Smooth muscle cell (in vitro differentiated cells): ENCODE measurements around the gene ETV7. TPM values are rescaled to one million over a fixed set of nuclear protein-coding genes. Genes with fewer than 3 reads are reported as not detected.

Source experiments
- DNase-seq: peaks from one replicate; lab custom pipeline; 2025; ENCODE audit not compliant: unreplicated experiment; lab: John Stamatoyannopoulos, UW
- H2AFZ ChIP-seq: fragments of 200-600 bp; sonication (generic); 2 replicates; pipeline ENCODE4 v1.6.0; 2016; ENCODE audit warnings: antibody characterized with exemption, low read depth, mild to moderate bottlenecking
- H3F3A ChIP-seq: fragments of 200-600 bp; sonication (generic); 2 replicates; pipeline ENCODE4 v1.6.0; 2017; ENCODE audit warnings: antibody characterized with exemption, low read depth
- H3K27ac ChIP-seq: fragments of 200-600 bp; sonication (generic); 2 replicates; pipeline ENCODE4 v1.5.1; 2016; ENCODE audit warnings: low read depth, mild to moderate bottlenecking
- H3K27me3 ChIP-seq: fragments of 200-600 bp; sonication (generic); 2 replicates; pipeline ENCODE4 v1.6.1; 2016; ENCODE audit warnings: low read depth, mild to moderate bottlenecking
- H3K36me3 ChIP-seq: fragments of 200-600 bp; sonication (generic); 2 replicates; pipeline ENCODE4 v1.5.1; 2016; ENCODE audit warnings: low read depth
- H3K4me1 ChIP-seq: fragments of 200-600 bp; sonication (generic); 2 replicates; pipeline ENCODE4 v1.5.1; 2016; ENCODE audit warnings: low read depth
- H3K4me2 ChIP-seq: fragments of 200-600 bp; sonication (generic); 2 replicates; pipeline ENCODE4 v1.6.0; 2016; ENCODE audit warnings: mild to moderate bottlenecking
- H3K4me3 ChIP-seq: fragments of 200-600 bp; sonication (generic); 2 replicates; pipeline ENCODE4 v1.5.1; 2016; ENCODE audit warnings: mild to moderate bottlenecking
- H3K79me2 ChIP-seq: fragments of 200-600 bp; sonication (generic); 2 replicates; pipeline ENCODE4 v1.6.0; 2016; ENCODE audit warnings: low read depth, mild to moderate bottlenecking
- H3K9ac ChIP-seq: fragments of 200-600 bp; sonication (generic); 2 replicates; pipeline ENCODE4 v1.6.0; 2016; ENCODE audit warnings: low read depth
- H3K9me3 ChIP-seq: fragments of 200-600 bp; sonication (generic); replicated peaks from 2 replicates; pipeline ENCODE4 v1.5.1; 2016; ENCODE audit warnings: low read depth
- H4K20me1 ChIP-seq: fragments of 200-600 bp; sonication (generic); 2 replicates; pipeline ENCODE4 v1.6.0; 2016; ENCODE audit warnings: low read depth
- CTCF ChIP-seq: fragments of 200-600 bp; sonication (generic); IDR thresholded peaks from 2 replicates; pipeline ENCODE4 v1.5.1; 2017; ENCODE audit warnings: borderline replicate concordance, mild to moderate bottlenecking, antibody characterized with exemption; ENCODE audit not compliant: insufficient read depth, poor library complexity, severe bottlenecking
- WGBS: methylation state at CpG from one replicate; pipeline ENCODE4 v1.1.7; 2016; ENCODE audit warnings: low lambda C conversion rate; 5-methylcytosine and 5-hydroxymethylcytosine counted together
- polyA plus RNA-seq: library from polyadenylated mRNA; unstranded; fragments of >200 nt; fragmentation: Nextera tagmentation; extraction: Ambion mirVana; gene quantifications from 2 replicates; pipeline ENCODE4 v1.2.1, GENCODE V29; 2016
- total RNA-seq: library from RNA; depleted of rRNA; stranded (reverse); fragments of >200 nt; gene quantifications from 2 replicates; pipeline ENCODE4 v1.2.3, GENCODE V29; 2014

ETV7 gene
- total and polyA plus RNA-seq, 2 experiments from 2014 or later: 0.83 TPM; not detected in 1

- Histone ChIP-seq H3K27me3 (no peaks in the 10 kb centered on the region), H3K4me1 (no peaks in the 10 kb centered on the region), H3K4me2 (no peak overlapping the region), H2AFZ (no peak overlapping the region), H3K36me3 (no peaks in the 10 kb centered on the region), H3K4me3 (no peak overlapping the region), H3K79me2 (no peaks in the 10 kb centered on the region), H3F3A (no peaks in the 10 kb centered on the region), H4K20me1 (no peaks in the 10 kb centered on the region), H3K9me3 (no peaks in the 10 kb centered on the region), H3K9ac (no peak overlapping the region), H3K27ac (peak overlapping the region; percentile 29)
- no peak for TF ChIP-seq CTCF
- DNase-seq: no peak
- 36% methylated on average over 2 of the region's 2 CpGs for WGBS
Observed at GRCh38 chr6:36430351-36430750, 42.9 kb upstream of the ETV7 start.

- Histone ChIP-seq H2AFZ (no peak overlapping the region), H3K9me3 (no peaks in the 10 kb centered on the region), H3K9ac (no peak overlapping the region), H3K4me2 (no peak overlapping the region), H3K4me3 (no peak overlapping the region), H3K36me3 (no peaks in the 10 kb centered on the region), H4K20me1 (no peaks in the 10 kb centered on the region), H3F3A (peaks cover 3% of the 10 kb centered on the region), H3K27ac (no peak overlapping the region), H3K4me1 (peaks cover 2% of the 10 kb centered on the region), H3K27me3 (no peaks in the 10 kb centered on the region), H3K79me2 (no peaks in the 10 kb centered on the region)
- DNase-seq: no peak
- TF ChIP-seq CTCF: no peak
- WGBS: 99% methylated on average over 4 of the region's 4 CpGs
Observed at GRCh38 chr6:36428911-36429310, 41.4 kb upstream of the ETV7 start.

GRCh38 chr6:36426622-36427021, 39.2 kb upstream of the ETV7 start:
- DNase-seq: no peak
- H3K4me2 ChIP-seq: no peak overlapping the region
- no peaks in the 10 kb centered on the region for H3K9me3 ChIP-seq
- TF ChIP-seq CTCF: no peak
- no peaks in the 10 kb centered on the region for H4K20me1 ChIP-seq
- 95% methylated on average over 3 of the region's 3 CpGs for WGBS
- H3K4me1 ChIP-seq: peaks cover 12% of the 10 kb centered on the region
- H3K36me3 ChIP-seq: no peaks in the 10 kb centered on the region
- H3K27ac ChIP-seq: no peak overlapping the region
- H3K79me2 ChIP-seq: no peaks in the 10 kb centered on the region
- no peaks in the 10 kb centered on the region for H3K27me3 ChIP-seq
- peaks cover 9% of the 10 kb centered on the region for H3F3A ChIP-seq
- H3K4me3 ChIP-seq: no peak overlapping the region
- H3K9ac ChIP-seq: no peak overlapping the region
- no peak overlapping the region for H2AFZ ChIP-seq

- Histone ChIP-seq H3K9me3 (no peaks in the 10 kb centered on the region), H3K27ac (peak overlapping the region; percentile 56), H4K20me1 (no peaks in the 10 kb centered on the region), H3K4me2 (peak overlapping the region; percentile 96), H3K4me3 (peak overlapping the region; percentile 59), H3K27me3 (no peaks in the 10 kb centered on the region), H3K4me1 (peaks cover 12% of the 10 kb centered on the region), H3K36me3 (no peaks in the 10 kb centered on the region), H3F3A (peaks cover 9% of the 10 kb centered on the region), H2AFZ (peak overlapping the region; percentile 99), H3K79me2 (no peaks in the 10 kb centered on the region), H3K9ac (peak overlapping the region; percentile 42)
- peak; percentile 95 for DNase-seq
- 1% methylated on average over 51 of the region's 51 CpGs for WGBS
- TF ChIP-seq CTCF: peak; percentile 48
Observed at GRCh38 chr6:36423101-36423824, 35.8 kb upstream of the ETV7 start.
